HFF-Myc (cell line): ENCODE results near the gene MYL2.

Experiments
- DNase-seq: peaks from one replicate; pipeline ENCODE4 v3.0.0-alpha.2; 2011; ENCODE audit warnings: low read depth; ENCODE audit errors: extremely low read depth
- H3K4me3 ChIP-seq: replicated peaks from 2 replicates; pipeline ENCODE4 v1.5.1; 2011; ENCODE audit warnings: low read depth, mild to moderate bottlenecking, control low read depth, low read length
- TF ChIP-seq, protein P1 (sequence below): IDR thresholded peaks from 2 replicates; pipeline ENCODE4 v1.5.1; 2012; ENCODE audit warnings: mild to moderate bottlenecking, low read depth, low read length, control low read depth; ENCODE audit errors: missing control alignments

Gene MYL2

GRCh38 chr12:110936367-110937103, 16.2 kb upstream of the MYL2 start:
- DNase-seq: no peak
- no peak overlapping the region for H3K4me3 ChIP-seq
- TF ChIP-seq, protein P1, sequence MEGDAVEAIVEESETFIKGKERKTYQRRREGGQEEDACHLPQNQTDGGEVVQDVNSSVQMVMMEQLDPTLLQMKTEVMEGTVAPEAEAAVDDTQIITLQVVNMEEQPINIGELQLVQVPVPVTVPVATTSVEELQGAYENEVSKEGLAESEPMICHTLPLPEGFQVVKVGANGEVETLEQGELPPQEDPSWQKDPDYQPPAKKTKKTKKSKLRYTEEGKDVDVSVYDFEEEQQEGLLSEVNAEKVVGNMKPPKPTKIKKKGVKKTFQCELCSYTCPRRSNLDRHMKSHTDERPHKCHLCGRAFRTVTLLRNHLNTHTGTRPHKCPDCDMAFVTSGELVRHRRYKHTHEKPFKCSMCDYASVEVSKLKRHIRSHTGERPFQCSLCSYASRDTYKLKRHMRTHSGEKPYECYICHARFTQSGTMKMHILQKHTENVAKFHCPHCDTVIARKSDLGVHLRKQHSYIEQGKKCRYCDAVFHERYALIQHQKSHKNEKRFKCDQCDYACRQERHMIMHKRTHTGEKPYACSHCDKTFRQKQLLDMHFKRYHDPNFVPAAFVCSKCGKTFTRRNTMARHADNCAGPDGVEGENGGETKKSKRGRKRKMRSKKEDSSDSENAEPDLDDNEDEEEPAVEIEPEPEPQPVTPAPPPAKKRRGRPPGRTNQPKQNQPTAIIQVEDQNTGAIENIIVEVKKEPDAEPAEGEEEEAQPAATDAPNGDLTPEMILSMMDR: no peak

DNA sequence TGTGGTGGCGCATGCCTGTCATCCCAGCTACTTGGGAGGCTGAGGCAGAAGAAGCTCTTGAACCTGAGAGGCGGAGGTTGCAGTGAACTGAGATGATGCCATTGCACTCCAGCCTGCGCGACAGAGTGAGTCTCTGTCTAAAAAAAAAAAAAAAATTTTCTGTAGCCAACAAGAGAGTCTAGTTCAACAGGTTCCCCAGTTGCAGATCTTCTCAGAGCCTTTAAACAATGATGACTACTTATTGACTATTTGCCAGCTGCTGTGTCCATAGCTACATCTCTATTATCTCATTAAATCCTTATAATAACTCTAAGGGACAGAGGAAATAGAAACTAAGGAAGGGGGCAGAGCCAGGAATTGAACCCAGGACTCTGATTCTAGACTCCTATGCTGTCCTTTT, 15.2 kb upstream of the MYL2 start:
- DNase-seq: no peak
- H3K4me3 ChIP-seq: no peak overlapping the region
- TF ChIP-seq, protein P1: no peak

DNA sequence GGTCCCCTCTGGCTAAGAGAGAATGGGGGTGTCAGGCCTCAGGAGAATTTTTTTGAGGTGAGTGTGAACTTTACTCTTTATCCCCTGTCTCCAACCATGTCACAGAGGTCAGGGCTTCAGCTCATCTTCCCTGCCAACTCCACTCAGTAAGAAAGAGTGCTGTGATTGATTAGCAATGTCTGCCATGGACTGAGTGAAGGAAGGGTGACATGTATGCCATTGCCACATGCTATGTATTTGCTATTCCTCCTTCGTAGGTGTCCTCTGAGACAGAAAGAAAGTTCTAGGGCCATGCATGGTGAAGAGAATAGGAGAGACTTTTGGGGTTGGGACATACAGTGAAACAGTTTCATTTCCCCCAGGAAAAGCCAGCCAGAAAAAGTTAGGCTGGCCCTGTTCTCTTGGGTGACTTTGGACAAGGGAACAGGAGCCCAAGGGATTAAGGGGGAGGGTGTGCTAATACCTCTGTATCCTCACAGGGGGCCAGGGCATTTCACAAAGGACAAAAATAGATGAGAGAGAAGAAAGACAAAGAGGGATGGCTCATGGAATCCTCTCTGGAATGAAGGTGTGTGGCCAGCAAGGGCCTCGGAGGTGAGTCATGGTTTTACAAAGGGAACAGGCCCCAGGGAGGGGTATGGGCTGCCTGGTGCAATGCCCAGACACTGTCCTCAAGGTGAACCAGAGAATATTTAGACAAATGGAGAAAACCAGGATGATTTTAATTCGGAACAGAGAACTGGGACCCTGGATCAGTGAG, 13.9 kb upstream of the MYL2 start:
- no peak for DNase-seq
- TF ChIP-seq, protein P1: no peak

GRCh38 chr12:110933326-110933974, 13.1 kb upstream of the MYL2 start:
- TF ChIP-seq, protein P1: no peak
- DNase-seq: no peak
- H3K4me3 ChIP-seq: no peak overlapping the region

More for the DNA sequence above, 13.9 kb upstream of the MYL2 start:
- no peak overlapping the region for H3K4me3 ChIP-seq

GRCh38 chr12:110932046-110932445, 11.7 kb upstream of the MYL2 start:
- no peak for DNase-seq
- H3K4me3 ChIP-seq: no peak overlapping the region
- TF ChIP-seq, protein P1: peak; percentile 42

GRCh38 chr12:110931315-110931728, 10.9 kb upstream of the MYL2 start:
- TF ChIP-seq, protein P1: no peak
- no peak for DNase-seq
- H3K4me3 ChIP-seq: no peak overlapping the region
